AG09309 (cell line): ENCODE results near the gene COA1.
A peak's percentile ranks its signal among the peaks of the same experiment; 100 is the strongest.
"Not testable (repeated sequence)": the region's sequence is repeated elsewhere in the genome, so short reads cannot be mapped to it uniquely, and the experiment has no call there.

ENCODE experiments used
- DNase-seq: peaks from one replicate; pipeline ENCODE4 v3.0.0-alpha.2; 2010; ENCODE audit warnings: low read depth
- H3K4me3 ChIP-seq: 2 replicates; pipeline ENCODE4 v1.5.1; 2011; ENCODE audit warnings: mild to moderate bottlenecking, low read depth, low read length, moderate library complexity; ENCODE audit not compliant: control insufficient read depth
- CTCF ChIP-seq: IDR thresholded peaks from 2 replicates; pipeline ENCODE4 v1.5.1; 2011; ENCODE audit warnings: mild to moderate bottlenecking, low read depth, low read length, inconsistent platforms; ENCODE audit not compliant: insufficient read depth, control insufficient read depth; ENCODE audit errors: missing control alignments

COA1 gene

DNA sequence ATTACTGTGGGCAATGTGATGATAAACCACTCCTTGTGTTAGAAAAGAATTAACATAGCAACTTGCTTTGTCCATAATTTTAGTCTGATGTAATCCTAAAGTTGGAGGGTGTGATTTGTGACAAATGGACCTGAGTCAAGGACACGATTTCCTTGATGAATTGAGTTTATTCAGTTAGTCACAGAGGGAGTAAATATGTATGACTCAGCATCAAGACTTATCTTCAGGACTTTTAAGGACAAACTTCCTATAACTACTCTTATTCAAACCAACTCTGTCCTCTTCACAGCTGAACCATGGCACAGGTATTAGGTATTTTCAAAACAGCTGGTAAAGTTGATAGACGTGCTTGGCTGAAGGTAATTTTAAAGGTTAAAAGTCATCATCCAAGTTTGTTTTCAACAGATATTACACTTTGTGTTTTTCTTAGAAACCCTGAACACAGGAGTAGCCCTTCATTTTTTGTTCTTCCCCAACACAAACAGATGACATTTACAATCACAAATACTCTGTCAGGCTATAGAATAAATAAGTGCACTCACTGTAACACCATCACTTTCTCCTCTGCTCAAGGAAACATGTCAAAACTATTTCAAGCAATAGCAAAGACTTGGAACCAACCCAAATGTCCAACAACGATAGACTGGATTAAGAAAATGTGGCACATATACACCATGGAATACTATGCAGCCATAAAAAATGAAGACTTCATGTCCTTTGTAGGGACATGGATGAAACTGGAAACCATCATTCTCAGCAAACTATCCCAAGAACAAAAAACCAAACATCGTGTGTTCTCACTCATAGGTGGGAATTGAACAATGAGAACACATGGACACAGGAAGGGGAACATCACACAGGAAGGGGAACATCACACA lies 54.5 kb downstream of the COA1 start:
- DNase-seq, result peak; percentile 63

DNA sequence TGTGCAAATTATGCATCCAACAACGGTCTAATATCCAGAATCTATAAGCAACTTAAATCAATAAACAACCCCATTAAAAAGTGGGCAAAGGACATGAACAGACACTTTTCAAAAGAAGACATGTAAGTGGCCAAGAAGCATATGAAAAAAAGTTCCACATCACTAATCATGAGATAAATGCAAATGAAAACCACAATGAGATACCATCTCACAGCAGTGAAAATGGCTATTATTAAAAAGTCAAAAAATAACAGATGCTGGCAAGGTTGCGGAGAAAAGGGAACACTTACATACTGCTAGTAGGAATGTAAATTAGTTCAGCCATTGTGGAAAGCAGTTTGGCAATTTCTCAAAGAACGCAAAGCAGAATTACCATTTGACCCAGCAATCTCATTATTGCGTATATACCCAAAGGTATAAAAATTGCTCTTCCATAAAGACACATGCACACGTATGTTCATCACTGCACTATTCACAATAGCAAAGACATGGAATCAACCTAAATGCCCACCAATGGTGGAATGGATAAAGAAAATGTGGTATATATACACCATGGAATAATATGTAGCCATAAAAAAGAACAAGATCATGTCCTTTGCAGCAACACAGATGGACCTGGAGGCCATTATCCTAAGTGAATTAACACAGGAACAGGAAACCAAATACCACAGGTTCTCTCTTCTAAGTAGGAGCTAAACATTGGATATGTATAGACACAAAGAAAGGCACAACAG lies 55.9 kb downstream of the COA1 start:
- not testable (repeated sequence) for DNase-seq, H3K4me3 ChIP-seq

More for the DNA sequence above, 54.5 kb downstream of the COA1 start:
- no peak for TF ChIP-seq CTCF
- H3K4me3 ChIP-seq, result no peak overlapping the region

GRCh38 chr7:43671521-43671920 lies 57.8 kb downstream of the COA1 start:
- no peak for TF ChIP-seq CTCF
- no peak overlapping the region for H3K4me3 ChIP-seq
- no peak for DNase-seq

- no peak for DNase-seq
- TF ChIP-seq CTCF, result no peak
- no peak overlapping the region for H3K4me3 ChIP-seq
These were observed 59.8 kb downstream of the COA1 start for GRCh38 chr7:43669286-43670081.

DNA sequence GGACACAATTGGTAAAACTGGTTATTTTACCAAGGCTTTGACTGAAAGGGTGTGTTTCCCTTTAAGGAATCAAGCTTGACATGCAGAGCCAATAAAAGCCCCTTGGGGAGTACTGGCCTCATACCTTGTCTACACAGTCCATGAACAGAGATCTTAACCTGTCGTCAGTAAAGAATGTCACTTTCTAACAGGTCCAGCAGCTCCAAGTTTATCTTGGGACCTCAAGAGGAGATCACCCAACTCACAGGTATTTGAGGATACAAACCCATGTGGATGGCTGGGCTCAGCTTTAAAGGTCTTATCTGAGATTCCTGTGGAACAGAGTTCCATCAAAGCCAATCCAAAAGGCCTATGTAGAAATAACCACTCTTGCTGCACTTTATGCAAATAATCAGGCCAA lies 61.3 kb downstream of the COA1 start:
- no peak for TF ChIP-seq CTCF
- no peak overlapping the region for H3K4me3 ChIP-seq
- DNase-seq, result no peak

DNA sequence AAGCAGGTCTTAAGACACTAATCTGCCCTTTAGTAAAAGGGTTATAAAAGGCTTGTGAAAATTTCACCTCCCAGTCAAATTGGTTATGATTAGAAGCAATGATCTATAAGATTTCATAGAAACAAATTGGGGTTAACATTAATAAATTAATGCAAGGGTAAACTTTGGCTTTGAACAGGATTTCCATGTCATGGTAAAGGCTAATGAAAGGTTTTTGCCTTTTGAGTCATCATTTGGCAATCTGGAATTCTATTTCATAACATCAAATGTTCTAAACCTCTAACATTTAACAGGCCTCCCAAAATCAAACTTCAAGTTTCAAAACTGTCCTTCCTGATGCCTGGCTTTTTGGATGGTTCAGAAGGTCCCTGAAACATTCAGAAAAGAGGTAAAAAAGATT lies 62.4 kb downstream of the COA1 start:
- no peak overlapping the region for H3K4me3 ChIP-seq
- TF ChIP-seq CTCF, result no peak
- DNase-seq, result no peak
